Upper lobe of right lung (tissue), 1 donor: ENCODE measurements around the gene KCNMA1. TPM values are rescaled to one million over a fixed set of nuclear protein-coding genes. Genes with fewer than 3 reads are reported as not detected.

Experiments used
- ATAC-seq: fragments of 200-7000 bp; cut with Tn5 transposase; one replicate; pipeline ENCODE4 v1.9.1; 2020; ENCODE audit warnings: mild to moderate bottlenecking, moderate library complexity
- DNase-seq: peaks from one replicate; pipeline ENCODE4 v3.0.0-alpha.2; 2020
- H3K27ac ChIP-seq: fragments of 200-600 bp; one replicate; pipeline ENCODE4 v1.8.0; 2022
- H3K27me3 ChIP-seq: fragments of 200-600 bp; one replicate; pipeline ENCODE4 v1.8.0; 2022; ENCODE audit warnings: mild to moderate bottlenecking
- H3K36me3 ChIP-seq: fragments of 200-600 bp; one replicate; pipeline ENCODE4 v1.8.0; 2022
- H3K4me1 ChIP-seq: fragments of 200-600 bp; one replicate; pipeline ENCODE4 v1.8.0; 2022
- H3K4me3 ChIP-seq: fragments of 200-600 bp; one replicate; pipeline ENCODE4 v1.8.0; 2022; ENCODE audit warnings: mild to moderate bottlenecking
- H3K9me3 ChIP-seq: fragments of 200-600 bp; one replicate; pipeline ENCODE4 v1.8.0; 2022
- CTCF ChIP-seq: fragments of 200-600 bp; IDR thresholded peaks from one replicate; pipeline ENCODE4 v1.8.0; 2022; ENCODE audit warnings: antibody characterized with exemption
- intact Hi-C: fragments of 100-400 bp; cut with DNase I; formaldehyde crosslinking; loops from one replicate; pipeline ENCODE4 v1.11.0; 2022
- total RNA-seq: library from RNA; stranded (reverse); fragmentation: NEBNext Ultra II Directional; extraction: Animal tissue kit (Norgen Biotek cat#: 25700); gene quantifications from one replicate; pipeline ENCODE4 v1.2.1, GENCODE V29; 2021
- donor health status: DM: no; HTN: yes; CAD: no; lungs with severe emphysema.

KCNMA1 gene
- total RNA-seq, 1 donor from 2014 or later = 26.3 TPM

- H3K36me3 ChIP-seq = no peaks in the 10 kb centered on the region
- no peak for ATAC-seq
- H3K4me3 ChIP-seq = no peak overlapping the region
- TF ChIP-seq CTCF = no peak
- no peaks in the 10 kb centered on the region for H3K9me3 ChIP-seq
- intact Hi-C loops = no loop called here
- DNase-seq = no peak
- no peaks in the 10 kb centered on the region for H3K27me3 ChIP-seq
- H3K4me1 ChIP-seq = peaks cover 9% of the 10 kb centered on the region
- H3K27ac ChIP-seq = no peak overlapping the region
Observed at GRCh38 chr10:77015360-77015759, 622.2 kb downstream of the KCNMA1 start.

- no peak for DNase-seq
- no peaks in the 10 kb centered on the region for H3K27me3 ChIP-seq
- TF ChIP-seq CTCF = no peak
- H3K4me3 ChIP-seq = no peak overlapping the region
- H3K4me1 ChIP-seq = peaks cover 9% of the 10 kb centered on the region
- H3K27ac ChIP-seq = peak overlapping the region; percentile 28
- no peak for ATAC-seq
- H3K36me3 ChIP-seq = no peaks in the 10 kb centered on the region
- no peaks in the 10 kb centered on the region for H3K9me3 ChIP-seq
- intact Hi-C loops = no loop called here
Observed at GRCh38 chr10:77012812-77013500, 624.7 kb downstream of the KCNMA1 start.

- ATAC-seq = no peak
- DNase-seq = no peak
- Histone ChIP-seq H3K4me3 (no peak overlapping the region), H3K27me3 (no peaks in the 10 kb centered on the region), H3K27ac (peak overlapping the region; percentile 28), H3K4me1 (peaks cover 9% of the 10 kb centered on the region), H3K36me3 (no peaks in the 10 kb centered on the region), H3K9me3 (no peaks in the 10 kb centered on the region)
- intact Hi-C loops = no loop called here
- no peak for TF ChIP-seq CTCF
Observed at GRCh38 chr10:77011874-77012811, 625.5 kb downstream of the KCNMA1 start.

GRCh38 chr10:77010430-77010829 lies 627.2 kb downstream of the KCNMA1 start:
- H3K4me1 ChIP-seq = peaks cover 9% of the 10 kb centered on the region

GRCh38 chr10:77007834-77008233 lies 629.8 kb downstream of the KCNMA1 start:
- intact Hi-C loops = loop anchor here (10.0 kb wide), 1 partner anchor 107 kb away; no protein-coding TSS in a partner anchor

More at GRCh38 chr10:77010430-77010829, 627.2 kb downstream of the KCNMA1 start:
- no peaks in the 10 kb centered on the region for H3K27me3 ChIP-seq
- ATAC-seq (no peak), DNase-seq (no peak)
- no peak overlapping the region for H3K4me3 ChIP-seq
- H3K27ac ChIP-seq = no peak overlapping the region
- H3K36me3 ChIP-seq = no peaks in the 10 kb centered on the region
- intact Hi-C loops = no loop called here
- no peaks in the 10 kb centered on the region for H3K9me3 ChIP-seq
- TF ChIP-seq CTCF = no peak

More at GRCh38 chr10:77007834-77008233, 629.8 kb downstream of the KCNMA1 start:
- DNase-seq = no peak
- no peak for TF ChIP-seq CTCF
- Histone ChIP-seq H3K27ac (no peak overlapping the region), H3K36me3 (no peaks in the 10 kb centered on the region), H3K9me3 (no peaks in the 10 kb centered on the region), H3K4me1 (peaks cover 5% of the 10 kb centered on the region), H3K4me3 (no peak overlapping the region), H3K27me3 (no peaks in the 10 kb centered on the region)
- ATAC-seq = no peak
